SK-N-MC (cell line): ENCODE data around the gene SSR1.

Source experiments
- DNase-seq: peaks from one replicate; pipeline ENCODE4 v3.0.0-alpha.2; 2011; ENCODE audit warnings: low read depth, low spot score
- H3K27ac ChIP-seq: fragments of 200-600 bp; sonication (generic); 2 replicates; pipeline ENCODE4 v1.5.1; 2016; ENCODE audit warnings: mixed run types
- H3K36me3 ChIP-seq: fragments of 200-600 bp; sonication (generic); 2 replicates; pipeline ENCODE4 v1.6.1; 2017; ENCODE audit warnings: antibody characterized with exemption, low read length, mixed read lengths; ENCODE audit not compliant: insufficient read depth
- H3K4me3 ChIP-seq: fragments of 200-600 bp; sonication (generic); 2 replicates; pipeline ENCODE4 v1.5.1; 2016
- H3K9ac ChIP-seq: fragments of 200-600 bp; sonication (generic); 2 replicates; pipeline ENCODE4 v1.8.0; 2017; ENCODE audit warnings: mixed run types, mixed read lengths; ENCODE audit not compliant: insufficient read length
- H3K9me3 ChIP-seq: fragments of 200-600 bp; sonication (generic); 2 replicates; pipeline ENCODE4 v1.6.1; 2017; ENCODE audit warnings: low read depth, mild to moderate bottlenecking, antibody characterized with exemption, low read length, moderate library complexity, mixed read lengths
- EZH2 ChIP-seq: fragments of 200-600 bp; sonication (generic); IDR thresholded peaks from one replicate; pipeline ENCODE4 v1.6.1; 2017; ENCODE audit warnings: antibody characterized with exemption
- FOXP2 ChIP-seq: optimal IDR thresholded peaks from 2 replicates; pipeline ENCODE3; 2011; ENCODE audit warnings: mild to moderate bottlenecking, moderate library complexity; ENCODE audit not compliant: insufficient read depth; ENCODE audit errors: extremely low read length, control extremely low read depth
- POLR2AphosphoS5 ChIP-seq: IDR thresholded peaks from 2 replicates; pipeline ENCODE4 v1.6.1; 2012; ENCODE audit warnings: mild to moderate bottlenecking, low read depth, low read length, borderline replicate concordance

The SSR1 gene

GRCh38 chr6:7254980-7255835 lies 57.8 kb downstream of the SSR1 start:
- H3K4me3 ChIP-seq: no peak overlapping the region
- peaks cover 23% of the 10 kb centered on the region for H3K36me3 ChIP-seq
- H3K9ac ChIP-seq: no peak overlapping the region
- no peak for DNase-seq
- no peak for TF ChIP-seq EZH2
- no peak for TF ChIP-seq POLR2AphosphoS5
- no peak for TF ChIP-seq FOXP2
- H3K27ac ChIP-seq: peak overlapping the region; percentile 55; the same call in 1 of the 2 replicates
- no peaks in the 10 kb centered on the region for H3K9me3 ChIP-seq

- no peak for DNase-seq
- Histone ChIP-seq H3K9me3 (no peaks in the 10 kb centered on the region), H3K4me3 (no peak overlapping the region), H3K27ac (0 out of 2 replicates have a peak overlapping the region, but pooled peaks have one; percentile 13), H3K9ac (no peak overlapping the region), H3K36me3 (peaks cover 49% of the 10 kb centered on the region)
- TF ChIP-seq EZH2 (no peak), POLR2AphosphoS5 (no peak), FOXP2 (no peak)
Observed at GRCh38 chr6:7252390-7252789, 60.6 kb downstream of the SSR1 start.

DNA sequence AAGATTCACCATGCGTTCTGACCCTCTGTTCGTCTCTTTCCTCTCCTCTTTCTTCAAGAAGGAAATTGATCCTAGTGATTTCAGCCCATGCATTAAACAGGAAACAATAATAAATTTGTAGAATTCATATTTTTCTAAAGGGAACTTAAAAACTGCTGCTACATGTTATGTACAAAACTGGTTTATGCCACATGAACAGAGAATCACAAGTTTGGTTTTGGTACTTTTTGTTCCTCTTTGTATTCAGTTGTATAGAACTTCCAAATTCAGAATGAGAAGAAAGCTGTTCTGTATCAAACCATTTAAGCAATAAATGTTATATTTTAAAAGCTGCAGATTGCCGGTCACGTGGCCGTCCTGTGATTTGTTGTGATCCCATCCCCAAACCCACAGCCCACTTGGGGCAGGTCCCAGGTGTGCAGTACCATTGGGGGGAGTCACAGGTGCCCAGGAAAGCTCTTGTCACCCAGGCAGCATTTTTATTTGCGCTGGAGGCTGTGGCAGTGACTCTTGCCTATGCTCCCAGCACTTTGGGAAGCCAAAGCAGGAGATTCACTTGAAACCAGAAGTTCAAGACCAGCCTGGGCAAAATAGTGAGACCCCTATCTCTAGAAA lies 61.2 kb downstream of the SSR1 start:
- Histone ChIP-seq H3K9me3 (no peaks in the 10 kb centered on the region), H3K36me3 (peaks cover 55% of the 10 kb centered on the region), H3K4me3 (no peak overlapping the region), H3K9ac (no peak overlapping the region), H3K27ac (peak overlapping the region; percentile 26; the same call in 1 of the 2 replicates)
- no peak for DNase-seq
- no peak for TF ChIP-seq FOXP2

GRCh38 chr6:7250812-7251211 lies 62.2 kb downstream of the SSR1 start:
- no peak for DNase-seq
- no peaks in the 10 kb centered on the region for H3K9me3 ChIP-seq
- H3K4me3 ChIP-seq: no peak overlapping the region
- no peak for TF ChIP-seq EZH2
- TF ChIP-seq FOXP2: no peak
- TF ChIP-seq POLR2AphosphoS5: no peak
- no peak overlapping the region for H3K9ac ChIP-seq
- 0 out of 2 replicates have a peak overlapping the region, but pooled peaks have one; percentile 6 for H3K27ac ChIP-seq
- H3K36me3 ChIP-seq: peaks cover 64% of the 10 kb centered on the region

DNA sequence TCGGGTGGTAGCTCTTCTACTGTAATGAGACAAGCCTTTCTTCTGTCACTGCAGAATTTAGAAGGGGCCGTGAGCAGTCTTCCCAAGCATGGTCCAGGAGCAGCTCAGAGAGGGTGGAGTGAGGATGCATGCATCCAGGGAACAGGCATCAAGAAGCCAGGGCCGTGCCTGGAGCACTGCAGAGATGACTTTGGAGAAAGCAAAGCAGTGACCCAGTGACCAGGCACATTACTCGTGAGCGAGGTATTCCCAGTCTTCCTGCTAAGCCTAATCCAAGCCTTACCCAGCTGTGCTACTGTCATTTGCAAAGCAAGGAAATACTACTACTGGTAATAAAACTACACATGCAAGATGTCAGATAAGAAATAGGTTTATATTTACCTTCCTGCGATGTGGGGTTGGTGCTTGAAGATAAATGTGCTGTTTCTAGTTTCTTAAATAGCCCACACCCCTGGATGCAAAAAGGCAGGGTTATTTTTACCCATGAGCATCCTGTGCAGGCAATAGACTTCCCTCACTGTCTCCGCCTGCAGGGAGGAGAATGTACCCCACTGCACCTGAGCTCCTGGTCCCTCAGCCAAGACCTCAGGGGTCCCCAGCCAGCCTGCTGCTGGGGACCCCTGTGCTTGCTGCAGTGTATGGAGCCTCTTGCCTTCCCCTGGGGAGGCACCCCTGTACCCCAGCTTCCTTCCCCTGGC lies 62.9 kb downstream of the SSR1 start:
- no peak for DNase-seq
- TF ChIP-seq POLR2AphosphoS5 (no peak), FOXP2 (no peak), EZH2 (no peak)
- H3K9ac ChIP-seq: no peak overlapping the region
- H3K36me3 ChIP-seq: peaks cover 71% of the 10 kb centered on the region
- 0 out of 2 replicates have a peak overlapping the region, but pooled peaks have one; percentile 6 for H3K27ac ChIP-seq
- H3K4me3 ChIP-seq: no peak overlapping the region
- no peaks in the 10 kb centered on the region for H3K9me3 ChIP-seq

- H3K9ac ChIP-seq: no peak overlapping the region
- no peak overlapping the region for H3K4me3 ChIP-seq
- TF ChIP-seq EZH2 (no peak), POLR2AphosphoS5 (no peak), FOXP2 (no peak)
- H3K9me3 ChIP-seq: no peaks in the 10 kb centered on the region
- H3K27ac ChIP-seq: 0 out of 2 replicates have a peak overlapping the region, but pooled peaks have one; percentile 54
- peaks cover 78% of the 10 kb centered on the region for H3K36me3 ChIP-seq
- no peak for DNase-seq
Observed at GRCh38 chr6:7249391-7249790, 63.6 kb downstream of the SSR1 start.

DNA sequence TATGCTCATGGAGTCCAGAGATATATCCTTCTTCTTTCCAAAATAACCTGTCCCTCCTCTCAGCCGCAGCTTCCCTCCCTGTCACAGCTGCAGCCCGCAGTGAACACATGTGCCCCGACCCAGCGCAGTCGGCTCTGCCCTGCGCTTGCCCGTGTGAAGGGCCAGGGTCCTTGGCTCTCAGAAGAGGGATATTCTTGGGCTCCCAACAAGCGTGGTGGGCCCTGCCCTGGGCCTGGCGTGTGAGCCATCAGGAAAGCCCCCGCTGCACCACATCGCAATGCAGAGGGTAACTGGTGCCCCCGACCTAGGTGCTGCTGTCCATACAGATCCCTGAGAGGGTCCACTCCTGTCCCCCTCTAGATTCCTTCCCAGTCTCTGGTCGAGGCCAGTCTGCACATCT lies 65.2 kb downstream of the SSR1 start:
- Histone ChIP-seq H3K9ac (no peak overlapping the region), H3K9me3 (no peaks in the 10 kb centered on the region), H3K4me3 (no peak overlapping the region), H3K36me3 (peaks cover 81% of the 10 kb centered on the region), H3K27ac (peak overlapping the region; percentile 54)
- TF ChIP-seq POLR2AphosphoS5 (no peak), FOXP2 (no peak), EZH2 (no peak)
- DNase-seq: no peak

- TF ChIP-seq EZH2 (no peak), POLR2AphosphoS5 (no peak), FOXP2 (no peak)
- Histone ChIP-seq H3K27ac (no peak overlapping the region), H3K9me3 (no peaks in the 10 kb centered on the region), H3K36me3 (peaks cover 77% of the 10 kb centered on the region), H3K9ac (no peak overlapping the region), H3K4me3 (no peak overlapping the region)
- no peak for DNase-seq
Observed at GRCh38 chr6:7247179-7247456, 65.9 kb downstream of the SSR1 start.
